Measurements from ENCODE around the gene TMEM74B.

Gene TMEM74B

DNA sequence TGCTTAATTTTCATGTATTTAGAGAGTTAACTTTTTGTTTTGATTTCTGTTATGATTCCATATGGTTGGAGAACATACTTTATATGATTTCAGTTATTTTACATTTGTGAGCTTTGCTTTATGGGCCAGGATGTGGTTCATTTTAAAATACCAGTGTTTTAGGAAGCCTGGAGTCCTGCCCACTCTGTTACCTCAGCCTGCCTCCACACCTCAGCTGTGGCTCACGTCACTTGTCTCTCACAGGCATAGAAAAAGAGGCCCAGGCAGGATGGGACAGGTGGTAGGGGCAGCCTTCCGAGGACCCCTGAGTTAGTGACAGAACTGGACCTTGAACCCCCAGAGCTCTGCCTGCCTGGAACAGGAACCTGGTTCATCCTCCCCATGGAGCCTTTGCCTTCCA lies 50.4 kb downstream of the TMEM74B start:
- no peak for DNase-seq

DNA sequence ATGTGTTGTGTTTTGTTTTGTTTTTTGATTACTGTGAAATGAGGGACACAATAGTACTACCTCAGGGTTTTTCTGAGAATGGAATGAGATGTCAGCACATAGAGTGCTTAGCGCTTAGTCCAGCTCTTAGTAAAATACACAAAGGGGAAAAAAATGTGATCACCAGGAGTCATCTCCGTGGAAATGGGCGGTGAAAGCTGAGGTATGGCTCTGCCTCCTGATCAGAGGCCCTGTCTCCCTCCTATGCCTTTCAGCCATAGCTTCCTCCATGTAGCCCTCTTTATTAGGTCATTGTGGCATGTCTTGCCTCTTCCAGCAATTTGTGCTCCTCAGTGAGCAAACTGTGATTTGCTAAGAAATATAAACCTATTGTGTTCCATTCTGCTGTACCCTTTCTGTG lies 53.4 kb downstream of the TMEM74B start:
- no peak for DNase-seq

GRCh38 chr20:1130847-1131246 lies 53.9 kb downstream of the TMEM74B start:
- no peak for DNase-seq

Data from T-helper 9 cell (primary cell).